Liver (tissue), 9 donors: ENCODE measurements around the gene MYOM3. TPM values are rescaled to one million over a fixed set of nuclear protein-coding genes. Genes with fewer than 3 reads are reported as not detected.
"Not testable (repeated sequence)": the region's sequence is repeated elsewhere in the genome, so short reads cannot be mapped to it uniquely, and the experiment has no call there.

Experiments used
- DNase-seq: peaks from one replicate; pipeline ENCODE4 v3.0.0-alpha.2; 2017; ENCODE audit warnings: low spot score
- H3K27ac ChIP-seq, 2 donors: one replicate each; pipeline ENCODE4 v1.7.0; 2013; ENCODE audit warnings: inconsistent platforms in 2 of 2, low read length in 2 of 2, control low read depth in 1 of 2, low read depth in 1 of 2, mild to moderate bottlenecking in 1 of 2
- H3K27me3 ChIP-seq, 4 donors: one replicate each; pipeline versions ENCODE4 v1.6.1 to v1.7.0; 2013; ENCODE audit warnings: low read length in 3 of 4, inconsistent platforms in 1 of 4, mild to moderate bottlenecking in 1 of 4, moderate library complexity in 1 of 4; ENCODE audit not compliant: control insufficient read depth in 4 of 4, insufficient read depth in 4 of 4
- H3K36me3 ChIP-seq, 4 donors: one replicate each; pipeline versions ENCODE4 v1.6.1 to v1.7.0; 2013; ENCODE audit warnings: low read length in 3 of 4, mild to moderate bottlenecking in 3 of 4, low read depth in 1 of 4, moderate library complexity in 1 of 4; ENCODE audit not compliant: control insufficient read depth in 4 of 4, insufficient read depth in 3 of 4
- H3K4me1 ChIP-seq, 4 donors: one replicate each; pipeline versions ENCODE4 v1.6.1 to v1.7.0; 2013; ENCODE audit warnings: low read length in 3 of 4, mild to moderate bottlenecking in 3 of 4, moderate library complexity in 1 of 4; ENCODE audit not compliant: control insufficient read depth in 4 of 4, insufficient read depth in 4 of 4
- H3K4me3 ChIP-seq, 3 donors: one replicate each; pipeline versions ENCODE4 v1.6.1 to v1.7.0; 2013; ENCODE audit warnings: low read length in 3 of 3, control low read depth in 1 of 3, low read depth in 1 of 3, mild to moderate bottlenecking in 1 of 3
- H3K9ac ChIP-seq, 2 donors: one replicate each; pipeline ENCODE4 v1.7.0; 2013; ENCODE audit warnings: low read length in 2 of 2, mild to moderate bottlenecking in 2 of 2, moderate library complexity in 2 of 2, control low read depth in 1 of 2, low read depth in 1 of 2
- H3K9me3 ChIP-seq, 4 donors: one replicate each; pipeline versions ENCODE4 v1.6.1 to v1.7.0; 2013; ENCODE audit warnings: low read length in 3 of 4; ENCODE audit not compliant: control insufficient read depth in 4 of 4
- ATF3 ChIP-seq: IDR thresholded peaks from 2 replicates; pipeline ENCODE4 v1.6.1; 2016; ENCODE audit warnings: antibody characterized with exemption
- CTCF ChIP-seq: fragments of 150-350 bp; IDR thresholded peaks from 2 replicates; pipeline ENCODE4 v1.5.1; 2017; ENCODE audit warnings: improper control_type of control experiment, low read depth, low read length; ENCODE audit not compliant: missing input control
- FOXA1 ChIP-seq: IDR thresholded peaks from 2 replicates; pipeline ENCODE4 v1.6.1; 2016; ENCODE audit warnings: antibody characterized with exemption
- FOXA2 ChIP-seq: IDR thresholded peaks from 2 replicates; pipeline ENCODE4 v1.6.1; 2016; ENCODE audit warnings: antibody characterized with exemption
- GABPA ChIP-seq, 2 donors: IDR thresholded peaks in 1 of 2; conservative IDR thresholded peaks in 1 of 2; 2 replicates each; pipeline ENCODE4 v1.6.1; 2016; ENCODE audit warnings: antibody characterized with exemption in 2 of 2, mild to moderate bottlenecking in 1 of 2, moderate library complexity in 1 of 2
- HNF4A ChIP-seq, 2 donors: conservative IDR thresholded peaks; 2 replicates each; pipeline ENCODE4 v1.6.1; 2016; ENCODE audit warnings: antibody characterized with exemption in 2 of 2, mild to moderate bottlenecking in 2 of 2
- JUND ChIP-seq, 2 donors: IDR thresholded peaks; 2 replicates each; pipeline ENCODE4 v1.6.1; 2016; ENCODE audit warnings: antibody characterized with exemption in 2 of 2
- MAX ChIP-seq: IDR thresholded peaks from 2 replicates; pipeline ENCODE4 v1.6.1; 2016; ENCODE audit warnings: antibody characterized with exemption
- NR2F2 ChIP-seq: IDR thresholded peaks from 2 replicates; pipeline ENCODE4 v1.6.1; 2016; ENCODE audit warnings: antibody characterized with exemption
- RAD21 ChIP-seq, 2 donors: IDR thresholded peaks; 2 replicates each; pipeline ENCODE4 v1.6.1; 2016; ENCODE audit warnings: antibody characterized with exemption in 2 of 2, mild to moderate bottlenecking in 2 of 2
- RXRA ChIP-seq, 2 donors: IDR thresholded peaks; 2 replicates each; pipeline ENCODE4 v1.6.1; 2017 to 2018; ENCODE audit warnings: antibody characterized with exemption in 2 of 2, mild to moderate bottlenecking in 1 of 2
- SP1 ChIP-seq: IDR thresholded peaks from 2 replicates; pipeline ENCODE4 v1.6.1; 2018; ENCODE audit warnings: antibody characterized with exemption, mild to moderate bottlenecking
- TAF1 ChIP-seq: conservative IDR thresholded peaks from 2 replicates; pipeline ENCODE4 v1.6.1; 2016; ENCODE audit warnings: antibody characterized with exemption, mild to moderate bottlenecking
- YY1 ChIP-seq: IDR thresholded peaks from 2 replicates; pipeline ENCODE4 v1.6.1; 2016; ENCODE audit warnings: antibody characterized with exemption, mild to moderate bottlenecking
- ZBTB33 ChIP-seq: IDR thresholded peaks from 2 replicates; pipeline ENCODE4 v1.6.1; 2016; ENCODE audit warnings: antibody characterized with exemption
- WGBS: extraction: QIAGEN DNeasy Blood & Tissue Kit; methylation state at CpG from one replicate; pipeline ENCODE4 v1.1.7; 2013; 5-methylcytosine and 5-hydroxymethylcytosine counted together
- polyA plus RNA-seq, 2 donors: library from polyadenylated mRNA; stranded (reverse) in 1 of 2; unstranded in 1 of 2; fragments of 200-250 nt in 1 of 2; fragments of >200 nt in 1 of 2; fragmentation: Nextera tagmentation in 1 of 2; extraction: Ambion mirVana in 1 of 2; gene quantifications; one replicate each; pipeline versions ENCODE4 v1.2.1 to v1.2.3, GENCODE V29; 2013 to 2015
- total RNA-seq, 2 donors: library from RNA; depleted of rRNA; stranded (reverse); fragments of >200 nt; gene quantifications; one replicate each; pipeline ENCODE4 v1.2.3, GENCODE V29; 2014
- donor health status: healthy.
- donor health status: healthy.
- donor health status: healthy.
- donor health status: healthy.
- donor health status: healthy.

MYOM3 gene
- total and polyA plus RNA-seq, 4 donors, result 0.01 to 0.17 (median 0.05) TPM; not detected in 1

- TF ChIP-seq ZBTB33 (no peak), TAF1 (no peak), SP1 (no peak)
Observed at GRCh38 chr1:24049733-24050132, 62.2 kb downstream of the MYOM3 start (continued).

GRCh38 chr1:24048894-24049293 is 63.0 kb downstream of the MYOM3 start:
- not testable (repeated sequence) for H3K27me3 ChIP-seq, H3K9me3 ChIP-seq, H3K4me3 ChIP-seq, H3K9ac ChIP-seq, DNase-seq, H3K4me1 ChIP-seq, H3K27ac ChIP-seq, H3K36me3 ChIP-seq
- 89% methylated on average over 4 of the region's 4 CpGs for WGBS

- Histone ChIP-seq H3K4me1 (no peaks in the 10 kb centered on the region), H3K36me3 (no peaks in the 10 kb centered on the region), H3K9me3 (no peaks in the 10 kb centered on the region), H3K27me3 (no peaks in the 10 kb centered on the region), H3K27ac (no peak overlapping the region), H3K9ac (no peak overlapping the region), H3K4me3 (no peak overlapping the region)
- TF ChIP-seq FOXA2 (no peak), JUND (IDR thresholded peaks at IDR 0.05) (no peak), FOXA1 (no peak), CTCF (no peak), GABPA (IDR thresholded peaks at IDR 0.05 in 1 of 2, conservative IDR thresholded peaks at IDR 0.05 in 1 of 2) (no peak), MAX (no peak), RXRA (IDR thresholded peaks at IDR 0.05) (no peak), HNF4A (conservative IDR thresholded peaks at IDR 0.05) (no peak), YY1 (no peak), TAF1 (no peak), ZBTB33 (no peak), NR2F2 (no peak), SP1 (no peak), RAD21 (IDR thresholded peaks at IDR 0.05) (no peak), ATF3 (no peak)
- WGBS, result 88% methylated on average over 6 of the region's 6 CpGs
- no peak for DNase-seq
Observed at GRCh38 chr1:24048205-24048869, 63.6 kb downstream of the MYOM3 start.
